HG02884 (cell line): ENCODE data around the gene ELAVL2.
"Not testable (repeated sequence)": the region's sequence is repeated elsewhere in the genome, so short reads cannot be mapped to it uniquely, and the experiment has no call there.

ENCODE experiments used
- ATAC-seq: cut with Tn5 transposase; IDR thresholded peaks from one replicate; pipeline ENCODE4 v1.9.1; 2021; ENCODE audit warnings: mild to moderate bottlenecking, moderate library complexity; ENCODE audit not compliant: unreplicated experiment

Gene ELAVL2

GRCh38 chr9:23730364-23730763 is 95.7 kb downstream of the ELAVL2 start:
- ATAC-seq, result no peak

- no peak for ATAC-seq
Observed at GRCh38 chr9:23728736-23729135, 97.3 kb downstream of the ELAVL2 start.

- no peak for ATAC-seq
Observed at GRCh38 chr9:23725279-23725946, 100.6 kb downstream of the ELAVL2 start.

GRCh38 chr9:23723672-23724071 is 102.4 kb downstream of the ELAVL2 start:
- no peak for ATAC-seq

GRCh38 chr9:23723048-23723447 is 103.0 kb downstream of the ELAVL2 start:
- not testable (repeated sequence) for ATAC-seq

GRCh38 chr9:23721466-23721865 is 104.6 kb downstream of the ELAVL2 start:
- no peak for ATAC-seq

GRCh38 chr9:23717505-23717904 is 108.5 kb downstream of the ELAVL2 start:
- ATAC-seq, result no peak

GRCh38 chr9:23707249-23707648 is 118.8 kb downstream of the ELAVL2 start:
- no peak for ATAC-seq

- no peak for ATAC-seq
Observed at GRCh38 chr9:23702311-23702922, 123.6 kb downstream of the ELAVL2 start.

- no peak for ATAC-seq
Observed at GRCh38 chr9:23701291-23701690, 124.7 kb downstream of the ELAVL2 start.

GRCh38 chr9:23700359-23700758 is 125.7 kb downstream of the ELAVL2 start:
- ATAC-seq, result no peak

GRCh38 chr9:23698161-23698560 is 127.9 kb downstream of the ELAVL2 start:
- ATAC-seq, result no peak

- no peak for ATAC-seq
Observed at GRCh38 chr9:23695572-23695971, 130.5 kb downstream of the ELAVL2 start.

- no peak for ATAC-seq
Observed at GRCh38 chr9:23693374-23693773, 132.7 kb downstream of the ELAVL2 start.

GRCh38 chr9:23686896-23687295 is 139.1 kb downstream of the ELAVL2 start:
- ATAC-seq, result no peak

GRCh38 chr9:23686257-23686656 is 139.8 kb downstream of the ELAVL2 start:
- no peak for ATAC-seq

GRCh38 chr9:23683611-23684061 is 142.4 kb downstream of the ELAVL2 start:
- ATAC-seq, result no peak

GRCh38 chr9:23682891-23683431 is 143.1 kb downstream of the ELAVL2 start:
- ATAC-seq, result no peak

GRCh38 chr9:23682352-23682751 is 143.7 kb downstream of the ELAVL2 start:
- no peak for ATAC-seq

GRCh38 chr9:23677446-23677845 is 148.6 kb downstream of the ELAVL2 start:
- no peak for ATAC-seq

- ATAC-seq, result no peak
Observed at GRCh38 chr9:23674016-23674585, 151.9 kb downstream of the ELAVL2 start.

GRCh38 chr9:23672151-23672550 is 153.9 kb downstream of the ELAVL2 start:
- no peak for ATAC-seq
